Hematopoietic multipotent progenitor cell (in vitro differentiated cells): Measurements from ENCODE around the gene ERFE. TPM values are rescaled to one million over a fixed set of nuclear protein-coding genes. Genes with fewer than 3 reads are reported as not detected.

Source experiments
- DNase-seq, 3 donors: peaks; one replicate each; pipeline ENCODE4 v3.0.0-alpha.2; 2011 to 2015; ENCODE audit warnings: low read depth in 2 of 3, low spot score in 2 of 3
- total RNA-seq: library from RNA; depleted of rRNA; stranded (reverse); fragments of >200 nt; gene quantifications from one replicate; pipeline ENCODE4 v1.2.3, GENCODE V29; 2012

The ERFE gene
- total RNA-seq, 1 donor, result 0.27 TPM

DNA sequence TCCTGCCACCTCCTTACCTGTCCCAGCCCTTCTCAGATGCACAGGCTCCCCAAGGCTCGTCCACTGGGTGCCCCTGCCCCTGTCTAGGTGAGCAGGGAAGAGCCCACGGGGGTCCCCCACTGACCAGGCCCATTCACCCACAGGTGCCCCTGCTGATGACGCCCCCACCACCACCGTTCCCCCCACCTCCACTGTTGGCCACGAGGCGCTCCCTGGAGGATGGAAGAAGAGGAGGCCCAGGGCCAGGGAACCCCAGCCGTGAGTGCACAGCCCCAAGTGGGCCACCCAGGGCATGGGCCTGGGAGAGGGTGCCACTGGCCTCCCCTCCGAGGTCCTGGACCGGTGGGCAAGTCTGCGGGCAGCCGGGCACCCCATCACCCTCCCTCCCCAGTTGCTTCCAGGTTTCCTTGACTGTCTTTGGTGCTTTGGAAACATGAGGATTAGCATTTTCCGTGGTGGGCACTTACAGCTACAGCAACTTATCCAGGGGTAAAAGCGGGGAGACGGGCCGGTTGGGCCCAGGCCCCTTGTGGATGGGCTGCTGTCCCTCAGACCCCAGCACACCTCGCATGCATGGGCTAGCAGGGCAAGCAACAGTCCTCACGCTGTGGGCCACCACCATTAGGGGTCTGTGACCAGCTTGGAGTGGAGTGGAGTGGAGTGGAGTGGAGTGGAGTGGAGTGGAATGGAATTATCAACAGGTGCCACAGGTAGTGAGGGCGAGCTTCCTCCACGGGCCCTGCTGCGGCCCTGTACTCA is 33.5 kb upstream of the ERFE start:
- DNase-seq, result no peak

DNA sequence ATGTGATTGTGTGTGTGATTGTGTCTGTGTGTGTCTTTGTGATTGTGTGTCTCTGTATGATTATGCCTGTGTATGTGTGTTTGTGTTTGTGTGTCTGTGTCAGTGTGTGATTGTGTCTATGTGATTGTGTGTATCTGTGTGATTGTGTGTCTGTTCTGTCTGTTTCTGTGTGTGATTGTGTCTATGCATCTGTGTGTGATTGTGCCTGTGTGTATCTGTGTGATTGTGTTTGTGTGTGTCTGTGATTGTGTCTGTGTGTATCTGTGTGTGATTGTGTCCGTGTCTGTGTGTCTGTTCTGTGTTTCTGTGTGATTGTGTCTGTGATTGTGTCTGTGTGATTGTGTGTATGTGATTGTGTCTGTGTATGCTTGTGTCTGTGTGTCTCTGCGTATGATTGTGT is 32.4 kb upstream of the ERFE start:
- DNase-seq, result no peak

DNA sequence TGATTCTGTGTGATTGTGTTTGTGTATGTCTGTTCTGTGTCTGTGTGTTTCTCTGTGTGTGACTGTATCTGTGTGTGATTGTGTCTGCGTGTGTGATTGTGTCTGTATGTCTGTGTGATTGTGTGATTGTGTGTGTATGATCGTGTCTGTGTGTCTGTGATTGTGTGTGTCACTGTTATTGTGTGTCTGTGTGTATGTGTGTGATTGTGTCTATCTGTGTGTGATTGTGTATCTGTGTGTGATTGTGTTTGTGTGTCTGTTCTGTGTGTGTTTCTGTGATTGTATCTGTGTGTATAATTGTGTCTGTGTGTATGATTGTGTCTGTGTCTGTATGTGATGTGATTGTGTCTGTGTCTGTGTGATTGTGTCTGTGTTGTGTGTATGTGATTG is 32.0 kb upstream of the ERFE start:
- no peak for DNase-seq

DNA sequence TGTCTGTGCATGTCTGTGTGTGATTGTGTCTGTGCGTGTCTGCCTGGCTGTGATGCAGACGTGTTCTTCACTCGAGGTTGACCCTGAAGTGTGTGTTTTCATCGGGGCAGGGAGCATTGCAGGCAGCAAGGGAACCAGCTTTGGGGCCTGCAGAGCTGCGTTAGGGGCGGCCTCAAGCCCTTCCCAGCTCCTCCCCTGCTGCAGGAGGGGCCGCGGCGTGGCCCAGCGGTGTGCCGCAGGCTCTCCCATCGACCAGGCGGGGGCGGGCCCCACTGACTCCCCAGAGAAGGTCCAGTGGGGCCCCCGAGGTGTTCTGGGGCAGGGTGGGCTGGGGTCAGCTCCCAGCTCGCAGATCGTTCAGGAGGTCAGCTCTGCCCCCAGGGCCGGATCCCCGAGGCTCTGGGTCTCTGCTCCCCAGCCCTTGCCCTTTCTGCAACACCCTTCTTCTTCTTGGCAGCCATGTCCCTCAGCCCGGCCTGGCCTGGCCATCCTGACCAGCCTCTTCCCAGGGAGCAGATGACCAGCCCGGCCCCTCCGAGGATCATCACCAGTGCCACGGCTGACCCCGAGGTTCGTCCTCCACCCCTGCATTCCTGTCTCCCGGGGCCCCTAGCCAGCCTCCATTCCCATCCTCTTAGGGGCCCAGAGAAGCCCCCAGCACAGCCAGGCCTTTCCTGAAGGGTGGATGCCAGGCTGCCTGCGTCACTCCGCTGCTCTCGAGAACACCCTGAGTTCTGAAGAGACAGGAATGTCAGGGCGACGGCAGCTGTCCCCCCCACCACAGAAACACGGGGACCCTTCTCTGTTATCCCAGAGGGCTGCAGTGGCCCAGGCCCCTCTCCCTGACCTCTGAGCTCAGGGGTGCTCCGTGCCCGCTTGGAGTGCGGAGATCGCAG is 31.4 kb upstream of the ERFE start:
- DNase-seq, result peak in 1 of 3 donors; percentile 32

DNA sequence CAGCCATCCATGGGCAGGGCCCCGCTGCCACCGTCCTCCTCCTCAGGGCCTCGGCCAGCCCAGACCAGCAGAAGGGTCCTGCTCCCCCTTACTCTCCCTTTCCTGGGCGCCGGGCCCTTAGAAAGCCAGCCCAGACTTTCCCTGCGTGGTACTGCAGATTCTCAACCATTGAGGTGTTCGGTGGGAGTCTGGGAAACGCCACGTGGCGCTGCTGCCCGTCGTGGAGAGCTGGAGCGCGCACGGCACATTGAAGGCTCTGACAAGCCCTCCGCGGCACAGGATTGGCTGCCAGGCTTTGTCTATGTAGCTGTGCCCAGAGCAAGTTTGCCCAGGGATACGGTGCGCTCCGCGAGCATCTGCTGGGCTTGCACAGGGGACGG is 30.7 kb upstream of the ERFE start:
- no peak for DNase-seq

DNA sequence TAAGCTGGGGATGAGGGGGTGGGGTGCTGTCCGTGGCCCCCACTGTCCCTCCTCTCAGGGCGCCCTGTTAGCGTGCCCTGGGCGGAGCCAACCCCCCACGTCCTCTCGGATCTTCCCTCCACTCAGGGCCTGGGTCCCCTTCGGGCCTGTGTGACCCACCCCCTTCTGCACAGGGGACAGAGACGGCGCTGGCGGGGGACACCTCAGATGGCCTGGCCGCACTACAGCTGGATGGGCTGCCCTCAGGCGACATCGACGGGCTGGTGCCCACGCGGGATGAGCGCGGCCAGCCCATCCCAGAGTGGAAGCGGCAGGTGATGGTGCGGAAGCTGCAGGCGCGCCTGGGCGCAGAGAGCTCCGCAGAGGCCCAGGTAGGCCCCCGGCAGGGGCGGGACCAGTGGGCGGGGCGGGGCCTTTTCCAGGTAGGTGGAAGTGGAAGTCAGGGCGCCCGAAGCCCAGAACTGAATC is 30.2 kb upstream of the ERFE start:
- DNase-seq, result no peak

DNA sequence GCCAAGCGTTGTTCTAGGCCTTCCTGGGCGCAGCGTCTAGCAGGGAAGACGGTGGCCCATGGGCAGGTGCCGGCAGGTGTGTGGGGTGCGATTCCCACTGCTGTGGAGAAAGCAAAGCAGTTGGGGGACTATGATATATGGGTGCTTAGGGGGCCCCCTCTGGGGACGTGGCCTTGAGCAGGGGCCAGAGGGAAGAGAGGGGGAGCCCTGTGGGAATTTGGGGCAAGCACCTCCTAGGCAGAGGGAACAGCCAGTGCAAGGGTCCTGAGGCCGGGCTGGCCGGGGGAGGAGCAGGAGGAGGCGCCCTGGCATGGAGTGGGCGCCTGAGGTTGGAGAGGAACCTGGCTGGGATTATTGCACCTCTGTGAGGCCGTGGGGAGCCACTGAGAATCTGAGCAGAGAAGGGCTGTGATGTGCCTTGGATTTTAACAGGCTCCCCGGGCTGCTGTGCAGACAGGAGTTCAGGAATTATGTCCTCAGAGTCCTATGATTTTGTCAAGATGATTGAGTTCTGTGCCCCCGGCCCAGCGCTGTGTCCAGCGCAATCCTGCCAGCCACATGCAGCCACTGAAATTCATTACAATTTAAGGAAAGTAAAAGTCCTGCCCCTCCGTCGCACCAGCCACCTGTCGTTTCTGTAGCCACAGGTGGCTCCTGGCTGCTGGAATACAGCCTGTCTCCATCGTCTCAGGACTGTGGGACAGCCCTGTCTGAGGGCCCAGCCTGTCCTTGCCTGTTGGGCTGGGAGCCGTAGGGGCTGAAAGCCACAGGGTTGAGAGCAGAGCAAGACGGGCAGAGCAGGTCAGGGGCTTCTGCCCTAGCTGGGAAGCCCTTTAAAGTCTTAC is 29.4 kb upstream of the ERFE start:
- DNase-seq, result no peak

DNA sequence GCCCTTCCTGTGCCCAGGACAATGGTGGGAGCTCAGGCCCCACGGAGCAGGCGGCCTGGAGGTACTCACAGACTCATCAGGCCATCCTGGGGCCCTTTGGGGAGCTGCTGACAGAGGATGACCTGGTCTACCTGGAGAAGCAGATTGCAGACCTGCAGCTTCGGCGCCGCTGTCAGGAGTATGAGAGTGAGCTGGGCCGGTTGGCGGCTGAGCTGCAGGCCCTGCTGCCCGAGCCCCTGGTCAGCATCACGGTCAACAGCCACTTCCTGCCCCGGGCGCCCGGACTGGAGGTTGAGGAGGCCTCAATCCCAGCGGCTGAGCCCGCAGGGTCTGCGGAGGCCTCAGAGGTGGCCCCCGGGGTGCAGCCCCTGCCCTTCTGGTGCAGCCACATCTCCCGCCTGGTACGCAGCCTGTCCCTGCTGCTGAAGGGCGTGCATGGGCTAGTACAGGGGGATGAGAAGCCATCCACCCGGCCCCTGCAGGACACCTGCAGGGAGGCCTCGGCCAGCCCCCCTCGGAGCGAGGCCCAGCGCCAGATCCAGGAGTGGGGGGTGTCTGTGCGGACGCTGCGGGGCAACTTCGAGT is 28.6 kb upstream of the ERFE start:
- DNase-seq, result no peak

DNA sequence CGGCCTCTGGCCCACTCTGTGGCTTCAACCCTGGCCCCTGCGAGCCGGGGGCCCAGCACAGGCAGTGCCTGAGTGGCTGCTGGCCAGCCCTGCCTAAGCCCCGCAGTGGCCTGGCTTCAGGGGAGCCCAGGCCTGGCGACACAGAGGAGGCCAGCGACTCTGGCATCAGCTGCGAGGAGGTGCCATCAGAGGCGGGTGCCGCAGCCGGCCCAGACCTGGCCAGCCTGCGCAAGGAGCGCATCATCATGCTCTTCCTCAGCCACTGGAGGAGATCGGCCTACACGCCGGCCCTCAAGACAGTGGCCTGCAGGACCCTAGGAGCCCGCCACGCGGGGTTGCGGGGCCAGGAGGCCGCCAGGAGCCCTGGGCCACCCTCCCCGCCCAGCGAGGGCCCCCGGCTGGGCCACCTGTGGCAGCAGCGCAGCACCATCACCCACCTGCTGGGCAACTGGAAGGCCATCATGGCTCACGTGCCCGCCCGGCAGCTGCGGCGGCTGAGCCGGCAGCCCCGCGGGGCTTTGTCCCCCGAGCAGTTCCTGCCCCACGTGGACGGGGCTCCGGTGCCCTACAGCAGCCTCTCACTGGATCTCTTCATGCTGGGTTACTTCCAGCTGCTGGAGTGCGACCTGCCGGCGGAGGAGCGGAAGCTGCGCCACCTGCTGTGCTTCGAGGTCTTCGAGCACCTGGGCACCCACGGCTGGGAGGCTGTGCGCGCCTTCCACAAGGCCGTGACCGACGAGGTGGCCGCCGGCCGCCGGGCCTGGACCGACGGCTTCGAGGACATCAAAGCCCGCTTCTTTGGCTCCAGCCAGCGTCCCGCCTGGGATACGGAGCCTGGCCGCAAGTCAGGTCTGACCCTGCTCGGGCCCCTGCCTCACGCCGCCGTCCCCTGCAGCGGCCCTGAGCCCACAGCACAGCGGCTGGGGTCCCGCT is 27.8 kb upstream of the ERFE start:
- no peak for DNase-seq

DNA sequence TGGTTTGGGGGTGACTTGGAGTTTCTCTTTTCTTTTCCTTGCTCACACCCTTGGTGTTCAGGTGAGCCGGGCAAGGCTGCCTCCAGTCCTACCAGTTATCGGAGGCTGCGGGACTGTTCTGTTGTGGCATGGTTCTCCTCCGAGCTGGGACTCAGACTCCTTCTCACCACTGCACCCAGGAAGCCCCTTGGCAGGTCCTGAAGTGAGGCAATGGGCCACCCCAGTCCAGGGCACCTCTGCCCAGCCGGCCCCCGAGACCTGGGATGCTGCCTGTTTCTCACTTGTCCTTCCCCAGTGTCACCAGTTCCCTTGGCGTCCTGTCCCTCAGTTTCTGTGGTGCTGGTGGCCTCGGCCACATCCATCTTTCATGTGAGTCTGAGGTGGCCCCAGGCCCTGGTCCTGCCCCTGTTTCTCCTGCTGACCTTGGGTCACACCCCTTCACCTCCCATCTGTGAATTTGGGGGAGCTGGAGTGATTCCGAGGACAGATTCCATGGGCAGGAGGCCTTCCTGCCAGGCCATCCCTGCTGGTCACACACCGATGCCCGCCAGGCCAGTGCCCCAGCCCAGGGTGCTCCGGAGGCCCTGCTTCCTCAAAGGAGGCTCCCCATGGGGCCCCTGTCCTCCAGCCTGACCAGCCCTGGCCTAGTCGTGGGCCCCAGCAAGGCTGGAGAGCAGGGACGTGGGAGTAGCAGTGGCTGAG is 26.9 kb upstream of the ERFE start:
- DNase-seq, result no peak

DNA sequence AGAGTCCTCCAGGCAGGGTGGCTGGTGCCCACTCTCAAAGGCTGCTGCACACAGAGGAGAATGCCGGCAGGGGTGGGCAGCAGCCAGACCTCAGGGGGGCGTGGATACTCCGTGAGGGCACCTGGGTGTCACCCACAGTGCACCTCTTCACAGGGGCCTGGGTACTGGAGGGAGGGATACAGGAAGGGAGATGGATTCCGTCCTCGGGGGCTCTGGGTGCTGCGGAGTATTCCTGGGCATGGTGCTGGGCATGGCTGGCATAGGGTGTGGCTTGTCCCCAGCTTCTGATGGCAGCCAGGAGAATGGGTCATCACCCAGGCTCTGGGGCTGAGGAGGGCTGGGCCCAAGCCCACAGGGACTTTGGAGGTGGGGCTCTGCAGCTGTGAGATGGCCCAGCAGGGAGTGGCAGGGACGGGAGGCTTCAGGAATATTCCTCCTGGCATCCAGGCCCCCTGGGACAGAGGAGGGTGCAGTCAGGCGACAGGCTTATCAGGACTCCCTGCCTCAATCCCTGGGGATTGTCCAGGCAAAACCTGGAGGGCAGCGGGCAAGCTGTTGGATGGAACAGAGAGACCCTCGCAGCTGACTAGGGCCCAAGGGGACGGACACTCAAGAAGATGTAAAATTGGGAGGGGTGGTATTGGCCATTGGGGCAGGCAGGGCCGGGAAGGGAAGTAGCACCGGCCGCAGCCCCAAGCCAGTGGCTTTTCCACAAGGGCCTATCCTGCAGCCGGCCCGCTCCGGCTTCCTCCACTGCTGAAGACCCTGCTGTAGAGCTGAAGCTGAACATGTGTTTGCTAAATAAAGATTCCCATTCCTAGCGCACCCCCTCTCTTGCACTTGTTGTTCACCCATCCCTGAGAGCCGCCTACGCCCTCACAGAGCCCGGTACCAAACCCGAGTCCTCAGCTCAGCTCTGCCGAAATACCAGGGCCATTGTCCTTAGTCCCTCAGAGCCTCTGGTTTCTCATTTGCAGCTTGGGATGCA is 26.0 kb upstream of the ERFE start:
- DNase-seq, result no peak

DNA sequence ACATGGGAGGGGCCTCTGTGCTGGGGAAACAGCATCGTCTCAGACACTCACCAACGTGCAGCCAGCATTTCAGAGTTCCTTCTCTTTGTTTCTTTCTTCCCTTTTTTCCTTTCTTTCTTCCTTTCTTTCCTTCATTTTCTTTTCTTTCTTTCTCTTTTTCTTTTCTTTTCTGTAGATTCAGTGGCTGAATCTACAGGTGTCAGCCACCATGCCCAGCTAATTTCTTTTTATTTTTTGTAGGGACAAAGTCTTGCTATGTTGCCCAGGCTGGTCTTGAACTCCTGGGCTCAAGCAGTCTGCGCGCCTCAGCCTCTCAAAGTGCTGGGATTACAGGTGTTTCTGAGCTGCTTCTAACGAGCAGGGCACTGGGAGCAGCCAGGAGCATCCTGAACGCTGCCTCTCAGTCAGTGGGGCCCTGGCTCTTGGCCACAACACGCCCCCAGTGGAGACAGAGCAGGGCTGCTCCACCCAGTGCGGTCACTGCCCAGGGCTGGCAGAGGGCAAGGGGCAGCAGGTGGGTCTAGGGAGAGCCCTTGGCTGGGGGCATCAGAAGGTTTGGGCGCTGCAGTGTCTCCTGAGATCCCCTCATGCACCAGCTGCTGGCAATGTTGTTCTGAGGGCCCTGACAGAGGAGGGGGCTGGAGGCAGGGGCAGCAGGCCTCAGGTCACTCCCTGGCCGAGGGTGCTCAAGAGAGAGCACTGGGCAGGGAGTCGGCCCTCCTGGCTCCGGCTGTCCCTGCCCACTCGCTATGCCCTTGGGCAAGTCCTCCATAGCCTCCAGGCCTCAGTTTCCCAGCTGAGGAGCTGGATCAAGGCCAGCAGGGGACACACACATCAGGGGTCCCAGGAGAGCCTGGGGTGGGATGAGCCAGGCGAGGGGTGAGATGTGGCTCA is 25.0 kb upstream of the ERFE start:
- no peak for DNase-seq

DNA sequence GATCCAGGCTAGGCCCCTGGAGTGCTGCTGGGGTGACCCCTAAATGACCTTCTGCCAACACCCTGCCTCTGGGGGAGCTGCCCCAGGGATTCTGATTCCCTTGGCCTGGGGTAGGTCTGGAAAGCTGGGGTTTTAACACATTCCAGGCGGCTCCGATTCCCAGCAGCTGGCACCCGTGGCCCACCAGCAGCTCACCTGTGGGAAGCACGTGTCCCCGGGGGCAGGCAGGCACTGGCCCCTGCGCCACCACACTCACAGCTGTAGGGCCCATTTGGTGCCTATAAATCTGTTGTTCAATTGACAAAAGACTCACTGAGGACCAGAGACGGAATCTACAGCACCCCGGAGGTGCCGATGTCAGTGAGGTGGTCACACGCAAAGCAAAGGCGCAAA is 24.4 kb upstream of the ERFE start:
- DNase-seq, result no peak

DNA sequence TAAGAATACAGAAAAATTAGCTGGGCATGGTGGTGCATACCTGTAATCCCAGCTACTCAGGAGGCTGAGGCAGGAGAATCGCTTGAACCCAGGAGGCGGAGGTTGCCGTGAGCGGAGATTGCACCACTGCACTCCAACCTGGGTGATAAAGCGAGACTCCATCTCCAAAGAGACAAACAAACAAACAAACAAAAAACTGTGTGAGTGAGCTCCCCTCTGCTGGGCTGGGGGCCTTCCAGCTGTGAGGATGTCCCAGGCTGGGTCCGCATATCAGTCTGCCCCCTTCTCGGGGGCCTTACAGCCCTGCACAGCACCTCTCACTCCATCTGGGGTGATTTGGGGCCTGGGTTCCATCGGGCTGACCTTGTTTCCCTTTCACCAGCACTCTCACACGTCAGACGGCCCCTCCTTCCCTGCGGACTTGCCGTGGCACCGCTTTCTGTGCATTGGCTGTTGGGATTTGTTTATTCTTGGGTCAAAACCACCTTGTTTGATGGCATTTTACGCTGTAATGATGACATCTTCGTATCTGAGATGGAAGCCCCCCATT is 23.1 kb upstream of the ERFE start:
- DNase-seq, result no peak

DNA sequence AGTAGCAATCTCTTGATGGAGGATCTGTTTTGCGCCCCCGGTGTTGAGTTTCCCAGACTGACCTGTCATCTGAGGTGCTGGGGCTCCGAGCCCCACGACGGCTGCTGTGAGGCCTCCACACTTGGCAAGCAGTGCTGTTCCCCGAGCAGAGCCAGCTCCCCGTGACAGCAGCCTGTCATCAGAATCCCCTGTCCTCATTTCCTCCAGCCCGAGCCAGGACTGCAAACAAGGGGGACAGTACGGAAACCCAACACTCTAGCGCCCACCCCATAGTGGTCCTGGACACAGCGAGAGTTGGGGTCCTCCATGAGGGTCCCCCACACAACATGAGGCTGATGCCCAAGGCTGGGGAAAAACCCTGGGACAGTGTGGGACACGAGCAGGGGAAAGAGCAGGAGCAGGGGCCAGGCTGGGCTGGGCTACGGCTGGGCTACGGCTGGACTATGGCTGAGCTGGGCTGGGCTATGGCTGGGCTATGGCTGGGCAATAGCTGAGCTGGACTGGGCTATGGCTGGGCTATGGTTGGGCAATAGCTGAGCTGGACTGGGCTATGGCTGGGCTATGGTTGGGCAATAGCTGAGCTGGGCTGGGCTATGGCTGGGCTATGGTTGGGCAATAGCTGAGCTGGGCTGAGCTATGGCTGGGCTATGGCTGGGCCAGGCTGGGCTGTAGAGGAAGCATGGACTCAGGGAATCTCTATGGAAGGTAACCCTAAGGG is 21.8 kb upstream of the ERFE start:
- DNase-seq, result no peak

DNA sequence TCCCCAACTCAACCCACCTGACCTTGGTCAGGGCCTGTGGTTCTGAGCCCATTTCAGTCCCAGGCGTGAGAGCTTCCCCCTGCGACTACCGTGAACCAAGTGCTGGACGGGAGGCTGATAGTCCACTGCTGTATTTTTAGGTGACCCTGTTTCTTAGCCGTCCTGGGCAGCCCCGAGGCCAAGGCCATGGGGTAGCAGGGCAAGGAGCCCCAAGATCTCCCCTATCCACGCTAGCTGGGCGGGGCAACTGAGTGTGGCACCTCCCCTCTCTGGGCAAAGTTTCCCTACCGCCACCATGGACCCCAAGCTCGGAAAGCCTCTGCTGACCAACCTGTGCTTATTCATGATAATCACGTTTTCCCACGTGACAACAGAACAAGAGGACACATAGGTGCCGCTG is 20.9 kb upstream of the ERFE start:
- no peak for DNase-seq
